ENCODE results near the gene AEBP1.

Gene AEBP1

DNA sequence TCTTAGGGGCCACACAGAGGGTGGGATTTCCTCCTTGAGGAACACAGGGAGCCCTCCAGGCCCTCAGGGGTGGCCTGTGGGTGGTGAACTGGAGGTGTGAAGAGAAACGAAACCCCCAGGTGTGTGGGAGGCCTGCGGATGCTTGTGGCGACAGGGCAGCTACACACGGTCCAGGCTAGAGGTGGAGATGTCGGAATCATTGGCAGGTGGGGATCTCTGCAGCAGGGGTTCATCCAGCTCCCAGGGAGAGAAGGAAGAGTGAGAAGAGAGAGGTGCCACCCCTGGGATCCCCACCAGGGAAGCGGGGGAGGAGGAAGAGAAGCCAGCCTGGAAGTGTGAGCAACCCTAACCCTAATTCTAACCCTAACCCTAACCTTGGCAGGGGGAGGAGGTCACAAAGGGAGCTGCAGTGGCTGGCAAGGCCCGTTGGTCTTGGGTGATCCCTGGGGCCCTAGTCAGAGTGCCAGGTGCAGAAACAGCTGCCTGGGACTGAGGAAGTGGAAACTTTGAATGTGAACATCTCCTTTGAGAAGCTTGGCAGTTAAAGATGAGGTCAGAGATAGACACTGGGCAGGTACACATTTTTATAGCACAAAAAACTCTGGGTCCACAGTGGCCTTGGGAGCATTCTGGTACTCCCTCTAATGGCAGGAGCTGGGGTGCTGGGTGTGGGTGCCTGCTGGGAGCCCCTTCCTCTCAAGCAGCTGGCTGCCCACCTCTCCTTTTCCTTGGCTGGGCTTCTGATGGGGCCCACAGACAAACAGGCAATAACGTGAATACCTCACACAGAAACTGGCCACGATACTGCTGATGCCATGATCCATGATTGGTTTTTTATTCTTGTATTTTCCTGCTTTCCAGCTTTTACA, 6.8 kb upstream of the AEBP1 start:
- peak overlapping the region; percentile 39 for H3K4me2 ChIP-seq (ENCODE audit: insufficient read depth, low read length)
- peak overlapping the region; percentile 97 for H3K27ac ChIP-seq (ENCODE audit: low read length)
- TF ChIP-seq EZH2 (IDR thresholded peaks at IDR 0.05; ENCODE audit: borderline replicate concordance, low read depth, low read length, severe bottlenecking) = no peak
- TF ChIP-seq, protein P1, sequence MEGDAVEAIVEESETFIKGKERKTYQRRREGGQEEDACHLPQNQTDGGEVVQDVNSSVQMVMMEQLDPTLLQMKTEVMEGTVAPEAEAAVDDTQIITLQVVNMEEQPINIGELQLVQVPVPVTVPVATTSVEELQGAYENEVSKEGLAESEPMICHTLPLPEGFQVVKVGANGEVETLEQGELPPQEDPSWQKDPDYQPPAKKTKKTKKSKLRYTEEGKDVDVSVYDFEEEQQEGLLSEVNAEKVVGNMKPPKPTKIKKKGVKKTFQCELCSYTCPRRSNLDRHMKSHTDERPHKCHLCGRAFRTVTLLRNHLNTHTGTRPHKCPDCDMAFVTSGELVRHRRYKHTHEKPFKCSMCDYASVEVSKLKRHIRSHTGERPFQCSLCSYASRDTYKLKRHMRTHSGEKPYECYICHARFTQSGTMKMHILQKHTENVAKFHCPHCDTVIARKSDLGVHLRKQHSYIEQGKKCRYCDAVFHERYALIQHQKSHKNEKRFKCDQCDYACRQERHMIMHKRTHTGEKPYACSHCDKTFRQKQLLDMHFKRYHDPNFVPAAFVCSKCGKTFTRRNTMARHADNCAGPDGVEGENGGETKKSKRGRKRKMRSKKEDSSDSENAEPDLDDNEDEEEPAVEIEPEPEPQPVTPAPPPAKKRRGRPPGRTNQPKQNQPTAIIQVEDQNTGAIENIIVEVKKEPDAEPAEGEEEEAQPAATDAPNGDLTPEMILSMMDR (IDR thresholded peaks at IDR 0.05; ENCODE audit: borderline replicate concordance, extremely low read depth, low read length, poor library complexity, severe bottlenecking) = peak; percentile 68
- peak overlapping the region in 1 of 2 experiments; percentile 2; a peak in 1 of 4 replicates for H3K4me3 ChIP-seq (ENCODE audit: low read depth in 1 of 2, low read length in 2 of 2)
- DNase-seq (peak; percentile 95), ATAC-seq (ENCODE audit: insufficient read depth, low read depth) (peak; percentile 85)
- H3K27me3 ChIP-seq (ENCODE audit: insufficient read depth, low read length, poor library complexity) = no peaks in the 10 kb centered on the region
- H3K9ac ChIP-seq (ENCODE audit: low read depth, low read length) = peak overlapping the region; percentile 59
- H3K9me3 ChIP-seq (ENCODE audit: insufficient read depth, low read length, severe bottlenecking) = peaks cover 3% of the 10 kb centered on the region
- H3K79me2 ChIP-seq (ENCODE audit: insufficient read depth, low read length) = no peaks in the 10 kb centered on the region
- H3K36me3 ChIP-seq (ENCODE audit: insufficient read depth, low read length) = no peaks in the 10 kb centered on the region
- H2AFZ ChIP-seq (ENCODE audit: low read depth, low read length) = peak overlapping the region; percentile 31; the same call in 1 of the 2 replicates
- no peaks in the 10 kb centered on the region for H4K20me1 ChIP-seq (ENCODE audit: insufficient read depth, low read length)
- H3K4me1 ChIP-seq (ENCODE audit: insufficient read depth, low read length) = peaks cover 86% of the 10 kb centered on the region

DNA sequence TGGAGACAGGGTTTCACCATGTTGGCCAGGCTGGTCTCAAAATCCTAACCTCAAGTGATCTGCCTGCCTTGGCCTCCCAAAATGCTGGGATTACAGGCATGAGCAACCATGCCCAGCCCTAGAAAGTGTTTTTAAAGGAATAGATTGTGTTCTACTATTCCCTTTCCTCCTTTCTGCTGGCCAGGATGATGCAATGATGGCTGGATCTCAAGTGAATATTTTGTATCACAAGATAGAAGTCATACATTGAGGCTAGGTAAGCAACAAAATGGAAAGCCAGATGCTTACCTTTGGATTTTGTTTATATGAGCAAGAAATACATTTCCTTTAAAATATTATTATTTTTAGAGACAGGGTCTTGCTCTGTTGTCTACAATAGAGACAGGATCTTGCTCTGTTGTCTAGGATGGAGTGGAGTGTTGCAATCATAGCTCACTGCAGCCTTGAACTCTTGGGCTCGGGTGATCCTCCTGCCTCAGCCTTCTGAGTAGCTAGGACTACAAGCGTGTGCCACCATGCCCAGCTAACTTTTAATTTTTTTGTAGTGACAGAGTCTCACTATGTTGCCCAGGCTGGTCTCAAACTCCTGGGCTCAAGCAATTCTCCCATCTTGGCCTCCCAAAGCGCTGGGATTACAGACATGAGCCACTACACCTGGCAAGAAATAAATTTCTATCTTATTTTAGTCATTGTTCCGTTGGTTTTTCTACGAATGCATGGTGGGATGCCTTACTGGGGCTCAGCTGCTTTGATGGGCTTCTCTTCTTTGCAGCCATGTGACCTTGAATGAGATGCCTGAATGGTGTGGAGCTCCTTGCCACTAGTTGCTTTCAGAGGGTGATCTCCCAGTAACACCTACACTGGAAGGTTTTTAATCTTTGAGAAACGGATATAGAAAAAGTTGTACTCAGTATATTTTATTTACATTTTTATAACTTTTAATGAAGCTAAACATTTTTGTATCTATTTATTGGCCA, 5.8 kb upstream of the AEBP1 start:
- Histone ChIP-seq H3K27me3 (ENCODE audit: insufficient read depth, low read length, poor library complexity) (no peaks in the 10 kb centered on the region), H3K4me2 (ENCODE audit: insufficient read depth, low read length) (peak overlapping the region; percentile 31; the same call in 1 of the 2 replicates), H2AFZ (ENCODE audit: low read depth, low read length) (peak overlapping the region; percentile 40; the same call in 1 of the 2 replicates), H3K9ac (ENCODE audit: low read depth, low read length) (peak overlapping the region; percentile 59), H3K36me3 (ENCODE audit: insufficient read depth, low read length) (no peaks in the 10 kb centered on the region), H3K27ac (ENCODE audit: low read length) (peak overlapping the region; percentile 97), H3K4me3 (ENCODE audit: low read depth in 1 of 2, low read length in 2 of 2) (no peak overlapping the region), H3K79me2 (ENCODE audit: insufficient read depth, low read length) (peaks cover 5% of the 10 kb centered on the region), H4K20me1 (ENCODE audit: insufficient read depth, low read length) (no peaks in the 10 kb centered on the region), H3K9me3 (ENCODE audit: insufficient read depth, low read length, severe bottlenecking) (peaks cover under 1% of the 10 kb centered on the region), H3K4me1 (ENCODE audit: insufficient read depth, low read length) (peaks cover 93% of the 10 kb centered on the region)
- ATAC-seq (ENCODE audit: insufficient read depth, low read depth) (peak; percentile 19), DNase-seq (peak; percentile 70)
- TF ChIP-seq, protein P1 (IDR thresholded peaks at IDR 0.05; ENCODE audit: borderline replicate concordance, extremely low read depth, low read length, poor library complexity, severe bottlenecking) = no peak
- TF ChIP-seq EZH2 (IDR thresholded peaks at IDR 0.05; ENCODE audit: borderline replicate concordance, low read depth, low read length, severe bottlenecking) = no peak

GRCh38 chr7:44099669-44100068, 4.5 kb upstream of the AEBP1 start:
- no peak for ATAC-seq (ENCODE audit: insufficient read depth, low read depth)

More at GRCh38 chr7:44099669-44100068, 4.5 kb upstream of the AEBP1 start:
- Histone ChIP-seq H4K20me1 (ENCODE audit: insufficient read depth, low read length) (0 out of 2 replicates have a peak, but pooled peaks cover 2% of the 10 kb centered on the region), H3K9ac (ENCODE audit: low read depth, low read length) (0 out of 2 replicates have a peak overlapping the region, but pooled peaks have one; percentile 15), H2AFZ (ENCODE audit: low read depth, low read length) (no peak overlapping the region; the same call in 1 of the 2 replicates), H3K9me3 (ENCODE audit: insufficient read depth, low read length, severe bottlenecking) (no peaks in the 10 kb centered on the region), H3K36me3 (ENCODE audit: insufficient read depth, low read length) (peaks cover 4% of the 10 kb centered on the region; the same call in 1 of the 2 replicates), H3K27me3 (ENCODE audit: insufficient read depth, low read length, poor library complexity) (no peaks in the 10 kb centered on the region), H3K4me2 (ENCODE audit: insufficient read depth, low read length) (no peak overlapping the region), H3K27ac (ENCODE audit: low read length) (peak overlapping the region; percentile 91), H3K4me1 (ENCODE audit: insufficient read depth, low read length) (peaks cover 92% of the 10 kb centered on the region), H3K4me3 (ENCODE audit: low read depth in 1 of 2, low read length in 2 of 2) (no peak overlapping the region), H3K79me2 (ENCODE audit: insufficient read depth, low read length) (peaks cover 17% of the 10 kb centered on the region)
- TF ChIP-seq, protein P1 (IDR thresholded peaks at IDR 0.05; ENCODE audit: borderline replicate concordance, extremely low read depth, low read length, poor library complexity, severe bottlenecking) = no peak
- TF ChIP-seq EZH2 (IDR thresholded peaks at IDR 0.05; ENCODE audit: borderline replicate concordance, low read depth, low read length, severe bottlenecking) = no peak
- no peak for DNase-seq

All from DND-41 (cell line).